Cardiac muscle cell (in vitro differentiated cells and primary cell): ENCODE measurements around the gene CACNA2D4. TPM values are rescaled to one million over a fixed set of nuclear protein-coding genes. Genes with fewer than 3 reads are reported as not detected.

Source experiments
- DNase-seq, 2 donors: peaks; one replicate each; pipeline versions ENCODE4 v3.0.0 to v3.0.0-alpha.2; 2010 to 2017; ENCODE audit warnings: low read depth in 1 of 2, low spot score in 1 of 2
- H3K27ac ChIP-seq: fragments of 200-600 bp; sonication (generic); 2 replicates; pipeline ENCODE4 v1.5.1; 2016
- H3K27me3 ChIP-seq: fragments of 200-600 bp; sonication (generic); 2 replicates; pipeline ENCODE4 v1.6.0; 2016; ENCODE audit warnings: control low read depth
- H3K36me3 ChIP-seq: fragments of 200-600 bp; sonication (generic); 2 replicates; pipeline ENCODE4 v1.5.1; 2016; ENCODE audit warnings: control low read depth
- H3K4me1 ChIP-seq: fragments of 200-600 bp; sonication (generic); 2 replicates; pipeline ENCODE4 v1.8.1; 2017; ENCODE audit warnings: low read depth, mild to moderate bottlenecking, mixed run types
- H3K4me3 ChIP-seq: fragments of 200-600 bp; sonication (generic); 2 replicates; pipeline ENCODE4 v1.5.1; 2016; ENCODE audit warnings: mild to moderate bottlenecking
- H3K9me3 ChIP-seq: fragments of 200-600 bp; sonication (generic); 2 replicates; pipeline ENCODE4 v1.5.1; 2017; ENCODE audit warnings: low read depth, mild to moderate bottlenecking, control low read depth
- CTCF ChIP-seq: IDR thresholded peaks from 2 replicates; pipeline ENCODE4 v1.5.1; 2012; ENCODE audit warnings: low read depth, mild to moderate bottlenecking, low read length
- polyA plus RNA-seq: library from polyadenylated mRNA; unstranded; fragments of >200 nt; fragmentation: Nextera tagmentation; extraction: Ambion mirVana; gene quantifications from 2 replicates; pipeline ENCODE4 v1.2.1, GENCODE V29; 2016
- total RNA-seq: library from RNA; depleted of rRNA; stranded (reverse); fragments of >200 nt; gene quantifications from 2 replicates; pipeline ENCODE4 v1.2.3, GENCODE V29; 2016

CACNA2D4 gene
- total and polyA plus RNA-seq, 2 experiments from 2014 or later, result 0.39 to 1.3 TPM

DNA sequence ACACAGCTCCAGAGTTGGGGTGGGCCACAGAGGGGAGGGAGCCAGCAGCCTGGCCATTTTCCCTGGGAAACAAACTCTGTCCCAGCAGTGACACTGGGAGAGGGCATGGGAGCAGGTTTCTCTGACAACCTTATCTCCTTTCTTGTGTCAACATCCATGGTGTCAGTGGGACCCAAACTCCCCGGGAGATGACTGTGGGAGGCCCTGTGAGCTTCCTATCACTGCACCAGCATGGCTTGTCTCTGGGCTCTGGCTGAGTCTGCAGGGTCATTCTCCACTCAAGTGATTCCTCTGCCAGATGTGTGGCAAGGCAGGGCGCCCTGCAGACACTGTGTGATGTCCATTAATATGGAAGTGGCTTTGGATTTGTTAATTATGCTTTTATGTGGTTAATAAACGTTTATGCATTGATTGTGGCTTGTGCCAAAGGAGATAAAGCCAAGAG is 88.0 kb downstream of the CACNA2D4 start:
- no peak for TF ChIP-seq CTCF
- Histone ChIP-seq H3K36me3 (no peaks in the 10 kb centered on the region), H3K9me3 (no peaks in the 10 kb centered on the region), H3K27ac (no peak overlapping the region), H3K4me3 (no peak overlapping the region), H3K4me1 (peaks cover 10% of the 10 kb centered on the region), H3K27me3 (peaks cover 26% of the 10 kb centered on the region)
- DNase-seq, result no peak

GRCh38 chr12:1829306-1829900 is 89.0 kb downstream of the CACNA2D4 start:
- no peak overlapping the region for H3K27ac ChIP-seq
- H3K36me3 ChIP-seq, result no peaks in the 10 kb centered on the region
- H3K27me3 ChIP-seq, result peaks cover 19% of the 10 kb centered on the region
- no peak overlapping the region for H3K4me3 ChIP-seq
- DNase-seq, result no peak
- no peaks in the 10 kb centered on the region for H3K9me3 ChIP-seq
- no peak for TF ChIP-seq CTCF
- peaks cover 10% of the 10 kb centered on the region for H3K4me1 ChIP-seq

- Histone ChIP-seq H3K27ac (no peak overlapping the region), H3K9me3 (no peaks in the 10 kb centered on the region), H3K36me3 (no peaks in the 10 kb centered on the region), H3K27me3 (peaks cover 16% of the 10 kb centered on the region), H3K4me3 (no peak overlapping the region), H3K4me1 (peaks cover 10% of the 10 kb centered on the region)
- DNase-seq, result peak in 1 of 2 donors; percentile 70
- TF ChIP-seq CTCF, result no peak
Observed at GRCh38 chr12:1828856-1829255, 89.6 kb downstream of the CACNA2D4 start.

DNA sequence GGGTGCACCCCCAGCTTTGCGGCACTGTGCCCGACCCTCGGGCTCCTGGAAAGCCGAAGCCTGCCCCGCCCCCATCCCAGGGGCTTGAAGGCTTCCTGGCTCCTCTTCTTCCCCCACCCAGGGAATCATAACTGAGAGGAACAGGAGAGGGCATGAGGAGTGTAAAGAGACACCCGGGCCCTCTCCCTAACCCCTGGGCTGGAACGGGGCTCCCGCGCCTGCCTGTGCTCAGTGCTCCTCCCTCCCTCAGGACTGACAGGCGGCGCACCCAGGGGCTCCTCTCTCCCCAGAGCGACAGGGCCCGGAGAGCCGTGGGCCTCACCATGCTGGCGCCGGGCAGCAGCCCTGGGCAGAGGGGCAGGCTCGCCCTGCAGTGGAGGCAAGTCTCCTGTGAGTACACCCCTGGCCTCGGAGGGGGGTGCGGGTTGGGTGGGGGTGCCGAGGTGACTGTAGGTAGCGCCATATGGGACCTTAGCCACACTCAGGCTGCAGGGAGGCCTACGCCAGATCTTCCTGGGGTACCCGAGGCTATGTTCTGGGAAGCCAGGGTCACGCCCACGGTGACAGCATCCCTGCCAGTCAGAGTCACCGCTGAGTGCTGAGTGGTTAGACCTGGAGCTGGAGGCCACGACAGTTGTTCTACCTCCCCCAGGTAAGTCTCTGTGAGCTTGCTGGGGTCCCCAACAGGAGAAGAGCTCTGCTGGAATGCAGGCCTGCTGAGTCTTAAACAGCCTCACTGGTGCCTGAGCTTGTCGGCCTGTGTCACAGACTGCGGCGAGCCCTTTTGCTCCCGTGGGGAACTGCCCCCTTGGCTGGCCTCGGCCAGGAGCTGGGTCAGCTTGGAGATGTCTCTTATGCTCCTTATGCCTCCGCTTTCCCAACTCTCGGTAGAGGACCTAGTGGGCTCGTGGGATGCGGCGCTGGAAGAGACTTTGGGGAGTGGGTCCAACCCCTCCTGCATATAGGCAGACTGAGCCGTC is 90.3 kb downstream of the CACNA2D4 start:
- Histone ChIP-seq H3K9me3 (no peaks in the 10 kb centered on the region), H3K36me3 (no peaks in the 10 kb centered on the region), H3K4me1 (peaks cover 10% of the 10 kb centered on the region), H3K27me3 (peaks cover 12% of the 10 kb centered on the region), H3K27ac (no peak overlapping the region), H3K4me3 (no peak overlapping the region)
- no peak for DNase-seq
- no peak for TF ChIP-seq CTCF

GRCh38 chr12:1826867-1827705 is 91.4 kb downstream of the CACNA2D4 start:
- TF ChIP-seq CTCF, result no peak
- no peaks in the 10 kb centered on the region for H3K36me3 ChIP-seq
- no peaks in the 10 kb centered on the region for H3K9me3 ChIP-seq
- H3K4me3 ChIP-seq, result no peak overlapping the region
- DNase-seq, result peak in 1 of 2 donors; percentile 32
- H3K27ac ChIP-seq, result no peak overlapping the region
- peaks cover 16% of the 10 kb centered on the region for H3K27me3 ChIP-seq
- H3K4me1 ChIP-seq, result peaks cover 10% of the 10 kb centered on the region
